ENCODE measurements around the gene LYRM1. TPM values are rescaled to one million over a fixed set of nuclear protein-coding genes. Genes with fewer than 3 reads are reported as not detected.

Gene LYRM1
- total and polyA plus RNA-seq, 2 of the 8 experiments (the other 6 are each of a cell fraction or from before 2014, with no cell fraction given) = 11.6 to 13.4 TPM

DNA sequence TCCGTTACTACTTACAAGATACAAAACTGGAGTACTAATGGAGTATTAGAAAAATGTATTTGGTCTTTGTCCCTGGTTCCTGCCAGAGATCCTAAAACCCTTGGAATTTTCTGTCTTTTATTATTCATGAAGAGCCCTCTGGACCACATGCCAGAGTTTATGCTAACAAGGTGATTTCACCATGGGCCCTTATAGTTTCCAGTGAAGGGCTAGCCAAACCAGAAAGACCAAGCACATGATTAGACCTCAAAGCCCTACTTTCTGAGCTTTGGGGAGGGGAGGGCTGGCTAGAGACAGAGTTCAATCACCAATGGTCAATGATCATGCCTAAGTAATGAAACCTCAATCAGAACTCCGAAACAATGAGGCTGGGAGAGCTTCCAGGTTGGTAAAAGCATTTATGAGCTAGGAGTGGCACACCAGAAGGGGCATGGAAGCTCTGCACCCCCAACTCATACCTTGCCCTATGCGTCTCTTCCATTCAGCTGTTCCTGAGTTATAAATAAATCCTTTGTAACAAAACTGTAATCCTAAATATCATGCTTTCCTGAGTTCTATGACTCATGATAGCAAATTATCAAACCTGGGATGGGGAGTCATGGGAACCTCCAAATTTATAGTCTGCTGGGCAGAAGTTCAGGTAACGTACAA lies 10.8 kb upstream of the LYRM1 start:
- ChIA-PET CTCF (ENCODE audit: partially characterized antibody) (interaction anchor here (0.9 to 1.0 kb wide), 2 partner anchors 9 to 13 kb away, joined by 3 to 4 read pairs; no protein-coding TSS in a partner anchor), POLR2A (ENCODE audit: partially characterized antibody) (interaction anchor here (2.1 kb wide), 1 partner anchor 10 kb away, joined by 16 read pairs; the partner anchor contains the start of genes DCUN1D3 and LYRM1)
- no peak overlapping the region for H3K27ac ChIP-seq (ENCODE audit: low read depth, low read length)
- H2BK120ac ChIP-seq (replicated peaks; ENCODE audit: low read depth, low read length) = peak overlapping the region; percentile 5
- FAIRE-seq = no peak
- no peaks in the 10 kb centered on the region for H3K9me3 ChIP-seq (ENCODE audit: insufficient read depth in 2 of 2, low read depth in 1 of 2, low read length in 1 of 2)
- TF ChIP-seq TEAD4 (IDR thresholded peaks at IDR 0.05; ENCODE audit: low read depth, low read length) = peak; percentile 28; the same call in 1 of the 2 replicates
- no peak for TF ChIP-seq PHF8 (conservative IDR thresholded peaks at IDR 0.05; ENCODE audit: low read depth, low read length)
- no peak for TF ChIP-seq TBP (IDR thresholded peaks at IDR 0.05; ENCODE audit: low read depth, low read length)
- TF ChIP-seq MAFK (IDR thresholded peaks at IDR 0.05; ENCODE audit: low read depth, low read length) = no peak
- TF ChIP-seq RXRA (IDR thresholded peaks at IDR 0.05; ENCODE audit: insufficient read depth, low read depth, low read length) = no peak
- TF ChIP-seq KDM5A (IDR thresholded peaks at IDR 0.05; ENCODE audit: low read length) = no peak
- TF ChIP-seq SP4 (IDR thresholded peaks at IDR 0.05; ENCODE audit: low read length) = no peak
- TF ChIP-seq JUND (IDR thresholded peaks at IDR 0.05; ENCODE audit: low read length) = no peak
- TF ChIP-seq NRF1 (IDR thresholded peaks at IDR 0.05; ENCODE audit: low read depth, low read length) = no peak
- peak; percentile 10; the same call in 1 of the 2 replicates for TF ChIP-seq CEBPB (IDR thresholded peaks at IDR 0.05; ENCODE audit: low read depth, low read length)
- no peak overlapping the region for H3K23ac ChIP-seq (ENCODE audit: insufficient read length)
- H4K20me1 ChIP-seq (replicated peaks in 1 of 2; ENCODE audit: control insufficient read depth in 1 of 2, insufficient read depth in 2 of 2, low read length in 2 of 2) = no peaks in the 10 kb centered on the region
- no peak overlapping the region for H2BK12ac ChIP-seq (ENCODE audit: low read depth, low read length)
- H2BK15ac ChIP-seq (ENCODE audit: low read length) = no peak overlapping the region
- peaks cover 9% of the 10 kb centered on the region; the same call in 1 of the 2 replicates for H3K79me1 ChIP-seq (ENCODE audit: low read depth, low read length)
- H3K4me1 ChIP-seq (replicated peaks in 1 of 4; ENCODE audit: control insufficient read depth in 3 of 4, insufficient read depth in 4 of 4, low read length in 3 of 4) = peaks cover 0 to 12% (median 6%) of the 10 kb centered on the region in 4 experiments; a peak in 4 of 7 replicates
- 84% methylated on average over 4 of the region's 4 CpGs; no CpG with 5 or more reads in 1 of the 2 experiments for WGBS, 2 experiments (ENCODE audit: extremely low coverage in 1 of 2, insufficient coverage in 1 of 2, insufficient read length in 1 of 2, insufficient replicate concordance in 2 of 2, low coverage in 1 of 2, low lambda C conversion rate in 2 of 2, missing lambda C conversion rate in 1 of 2)
- H3K18ac ChIP-seq (ENCODE audit: extremely low read depth, low read length) = no peak overlapping the region
- no peak overlapping the region for H3K56ac ChIP-seq (replicated peaks; ENCODE audit: insufficient read length, low read depth, low read length)
- H2BK5ac ChIP-seq (ENCODE audit: low read depth, low read length) = peak overlapping the region; percentile 5; the same call in 1 of the 2 replicates
- no peak overlapping the region for H4K91ac ChIP-seq (replicated peaks; ENCODE audit: insufficient read length, low read length)
- H3K23me2 ChIP-seq (ENCODE audit: low read depth, low read length) = no peaks in the 10 kb centered on the region
- no peak overlapping the region for H4K8ac ChIP-seq (ENCODE audit: extremely low read depth, insufficient read depth, low read length)
- peak overlapping the region; percentile 45 for H3K4me2 ChIP-seq (ENCODE audit: insufficient read depth in 1 of 2, low read depth in 2 of 2, low read length in 2 of 2)
- no peak for DNase-seq (ENCODE audit: low read depth in 1 of 2, low spot score in 2 of 2)
- H3K4me3 ChIP-seq (ENCODE audit: extremely low read depth in 1 of 4, insufficient read depth in 2 of 4, low read depth in 3 of 4, low read length in 4 of 4) = no peak overlapping the region
- H2AK5ac ChIP-seq (ENCODE audit: low read depth, low read length) = no peak overlapping the region
- no peak overlapping the region for H3K4ac ChIP-seq (replicated peaks; ENCODE audit: insufficient read length, low read depth, low read length)
- no peak overlapping the region for H4K5ac ChIP-seq (ENCODE audit: insufficient read length, low read depth, low read length)
- no peak overlapping the region for H3K9ac ChIP-seq (replicated peaks in 1 of 4; ENCODE audit: extremely low read depth in 1 of 4, low read depth in 3 of 4, low read length in 3 of 4)
- H2BK20ac ChIP-seq (ENCODE audit: low read length) = no peak overlapping the region
- no peaks in the 10 kb centered on the region for H3K27me3 ChIP-seq (replicated peaks in 1 of 4; ENCODE audit: control insufficient read depth in 3 of 4, extremely low read depth in 1 of 4, insufficient read depth in 3 of 4, low read length in 3 of 4)
- H2AFZ ChIP-seq (ENCODE audit: low read length) = no peak overlapping the region
- H3K36me3 ChIP-seq (ENCODE audit: control insufficient read depth in 2 of 4, insufficient read depth in 4 of 4, low read length in 3 of 4) = peaks cover 0 to 6% (median under 1%) of the 10 kb centered on the region in 4 experiments; a peak in 2 of 8 replicates
- no peak overlapping the region for H3K14ac ChIP-seq (ENCODE audit: insufficient read length)
- peaks cover 2 to 79% of the 10 kb centered on the region in 2 experiments; a peak in 2 of 4 replicates for H3K79me2 ChIP-seq (ENCODE audit: control insufficient read depth in 1 of 2, insufficient read depth in 2 of 2, low read length in 2 of 2)
